Osteocyte (in vitro differentiated cells): ENCODE results near the gene C16orf89. TPM values are rescaled to one million over a fixed set of nuclear protein-coding genes. Genes with fewer than 3 reads are reported as not detected.
A peak's percentile ranks its signal among the peaks of the same experiment; 100 is the strongest.

ENCODE experiments used
- DNase-seq: peaks from one replicate; pipeline ENCODE4 v3.0.0; 2021; ENCODE audit warnings: mixed read lengths; ENCODE audit not compliant: unreplicated experiment; ENCODE audit errors: extremely low spot score
- H3K27ac Mint-ChIP-seq: one replicate; pipeline ENCODE4 v1.8.0; 2021; ENCODE audit warnings: mild to moderate bottlenecking, mixed read lengths; ENCODE audit not compliant: unreplicated experiment
- H3K27me3 Mint-ChIP-seq: one replicate; pipeline ENCODE4 v1.8.0; 2021; ENCODE audit warnings: mixed read lengths; ENCODE audit not compliant: unreplicated experiment
- H3K36me3 Mint-ChIP-seq: one replicate; pipeline ENCODE4 v1.8.0; 2021; ENCODE audit warnings: mixed read lengths; ENCODE audit not compliant: unreplicated experiment
- H3K4me1 Mint-ChIP-seq: one replicate; pipeline ENCODE4 v1.8.0; 2021; ENCODE audit warnings: mixed read lengths; ENCODE audit not compliant: unreplicated experiment
- H3K4me3 Mint-ChIP-seq: one replicate; pipeline ENCODE4 v1.8.0; 2021; ENCODE audit warnings: mild to moderate bottlenecking, moderate library complexity, mixed read lengths; ENCODE audit not compliant: unreplicated experiment
- H3K9me3 Mint-ChIP-seq: one replicate; pipeline ENCODE4 v1.8.0; 2021; ENCODE audit warnings: mixed read lengths; ENCODE audit not compliant: unreplicated experiment
- total RNA-seq: library from RNA; stranded (reverse); gene quantifications from 2 replicates; pipeline ENCODE4 v1.2.1, GENCODE V29; 2021
- TF ChIP-seq, protein P1 (sequence below): fragments of 200-600 bp; sonication (generic); IDR thresholded peaks from 2 replicates; pipeline ENCODE4 v1.5.0; 2021; ENCODE audit warnings: antibody characterized with exemption, mild to moderate bottlenecking, moderate library complexity

C16orf89 gene
- total RNA-seq, 1 donor from 2014 or later: not detected

DNA sequence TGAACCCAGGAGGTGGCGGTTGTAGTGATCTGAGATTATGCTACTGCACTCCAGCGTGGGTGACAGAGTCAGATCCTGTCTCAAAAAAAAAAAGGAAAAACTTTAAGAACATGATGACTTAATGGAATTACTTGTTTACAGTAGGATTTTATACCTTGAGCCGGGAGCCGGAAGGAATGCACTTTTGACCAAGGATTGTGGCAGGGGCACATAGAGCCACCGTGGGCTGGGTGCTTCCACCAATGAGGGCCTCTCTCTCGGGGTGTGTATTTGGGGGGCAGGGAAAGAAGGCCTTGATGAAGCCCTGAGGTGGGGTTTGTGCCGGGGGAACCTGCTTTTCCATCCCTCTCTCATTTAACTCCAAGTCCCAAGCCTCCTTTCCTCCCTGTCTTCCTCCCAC, 25.3 kb downstream of the C16orf89 start:
- Mint-ChIP-seq H3K4me3 (no peak overlapping the region), H3K27me3 (peaks cover 14% of the 10 kb centered on the region), H3K36me3 (no peaks in the 10 kb centered on the region), H3K27ac (no peak overlapping the region), H3K4me1 (no peaks in the 10 kb centered on the region), H3K9me3 (no peaks in the 10 kb centered on the region)
- no peak for DNase-seq
- TF ChIP-seq, protein P1, sequence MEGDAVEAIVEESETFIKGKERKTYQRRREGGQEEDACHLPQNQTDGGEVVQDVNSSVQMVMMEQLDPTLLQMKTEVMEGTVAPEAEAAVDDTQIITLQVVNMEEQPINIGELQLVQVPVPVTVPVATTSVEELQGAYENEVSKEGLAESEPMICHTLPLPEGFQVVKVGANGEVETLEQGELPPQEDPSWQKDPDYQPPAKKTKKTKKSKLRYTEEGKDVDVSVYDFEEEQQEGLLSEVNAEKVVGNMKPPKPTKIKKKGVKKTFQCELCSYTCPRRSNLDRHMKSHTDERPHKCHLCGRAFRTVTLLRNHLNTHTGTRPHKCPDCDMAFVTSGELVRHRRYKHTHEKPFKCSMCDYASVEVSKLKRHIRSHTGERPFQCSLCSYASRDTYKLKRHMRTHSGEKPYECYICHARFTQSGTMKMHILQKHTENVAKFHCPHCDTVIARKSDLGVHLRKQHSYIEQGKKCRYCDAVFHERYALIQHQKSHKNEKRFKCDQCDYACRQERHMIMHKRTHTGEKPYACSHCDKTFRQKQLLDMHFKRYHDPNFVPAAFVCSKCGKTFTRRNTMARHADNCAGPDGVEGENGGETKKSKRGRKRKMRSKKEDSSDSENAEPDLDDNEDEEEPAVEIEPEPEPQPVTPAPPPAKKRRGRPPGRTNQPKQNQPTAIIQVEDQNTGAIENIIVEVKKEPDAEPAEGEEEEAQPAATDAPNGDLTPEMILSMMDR: no peak

- Mint-ChIP-seq H3K9me3 (no peaks in the 10 kb centered on the region), H3K27ac (no peak overlapping the region), H3K36me3 (no peaks in the 10 kb centered on the region), H3K27me3 (peaks cover 8% of the 10 kb centered on the region), H3K4me3 (no peak overlapping the region), H3K4me1 (peaks cover 17% of the 10 kb centered on the region)
- DNase-seq: no peak
- TF ChIP-seq, protein P1: no peak
These were observed 29.3 kb downstream of the C16orf89 start for GRCh38 chr16:5036228-5037156.

DNA sequence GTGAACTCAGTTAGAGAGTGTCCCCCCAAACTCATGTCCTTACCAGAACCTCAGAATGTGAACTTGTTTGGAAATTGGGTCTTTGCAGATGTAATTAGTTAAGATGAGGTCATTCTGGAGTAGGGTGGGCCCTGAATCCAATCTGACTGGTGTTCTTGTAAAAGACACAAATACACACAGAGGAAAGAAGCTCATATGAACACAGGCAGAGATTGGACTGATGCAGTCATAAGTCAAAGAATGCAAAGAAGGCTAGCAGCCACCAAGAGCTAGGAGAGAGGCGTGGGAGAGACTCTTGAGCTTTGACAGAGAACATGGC, 29.9 kb downstream of the C16orf89 start:
- H3K27me3 Mint-ChIP-seq: peaks cover 7% of the 10 kb centered on the region
- H3K27ac Mint-ChIP-seq: no peak overlapping the region
- H3K36me3 Mint-ChIP-seq: no peaks in the 10 kb centered on the region
- H3K9me3 Mint-ChIP-seq: no peaks in the 10 kb centered on the region
- no peak for DNase-seq
- TF ChIP-seq, protein P1: no peak
- no peak overlapping the region for H3K4me3 Mint-ChIP-seq
- H3K4me1 Mint-ChIP-seq: peaks cover 17% of the 10 kb centered on the region

DNA sequence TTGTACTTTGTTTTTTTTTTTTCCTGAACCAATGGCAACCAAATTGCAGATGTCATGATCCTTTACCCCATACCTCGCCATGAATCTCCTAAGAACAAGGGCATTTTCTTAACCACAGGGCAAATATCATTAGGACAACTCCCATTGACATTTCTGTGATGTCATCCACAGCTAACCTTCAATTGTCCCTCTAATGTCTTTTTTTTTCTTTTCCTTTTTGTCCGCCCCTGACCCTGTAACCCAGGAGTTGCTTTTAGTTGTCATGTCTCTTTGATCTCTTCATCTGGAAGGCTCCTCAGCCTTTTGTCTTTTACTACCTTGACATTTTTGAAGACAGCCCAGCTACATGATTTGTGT, 31.6 kb downstream of the C16orf89 start:
- Mint-ChIP-seq H3K4me3 (peak overlapping the region; percentile 83), H3K36me3 (no peaks in the 10 kb centered on the region), H3K27ac (peak overlapping the region; percentile 71), H3K9me3 (no peaks in the 10 kb centered on the region), H3K27me3 (peaks cover 2% of the 10 kb centered on the region), H3K4me1 (peaks cover 17% of the 10 kb centered on the region)
- TF ChIP-seq, protein P1: no peak
- no peak for DNase-seq

DNA sequence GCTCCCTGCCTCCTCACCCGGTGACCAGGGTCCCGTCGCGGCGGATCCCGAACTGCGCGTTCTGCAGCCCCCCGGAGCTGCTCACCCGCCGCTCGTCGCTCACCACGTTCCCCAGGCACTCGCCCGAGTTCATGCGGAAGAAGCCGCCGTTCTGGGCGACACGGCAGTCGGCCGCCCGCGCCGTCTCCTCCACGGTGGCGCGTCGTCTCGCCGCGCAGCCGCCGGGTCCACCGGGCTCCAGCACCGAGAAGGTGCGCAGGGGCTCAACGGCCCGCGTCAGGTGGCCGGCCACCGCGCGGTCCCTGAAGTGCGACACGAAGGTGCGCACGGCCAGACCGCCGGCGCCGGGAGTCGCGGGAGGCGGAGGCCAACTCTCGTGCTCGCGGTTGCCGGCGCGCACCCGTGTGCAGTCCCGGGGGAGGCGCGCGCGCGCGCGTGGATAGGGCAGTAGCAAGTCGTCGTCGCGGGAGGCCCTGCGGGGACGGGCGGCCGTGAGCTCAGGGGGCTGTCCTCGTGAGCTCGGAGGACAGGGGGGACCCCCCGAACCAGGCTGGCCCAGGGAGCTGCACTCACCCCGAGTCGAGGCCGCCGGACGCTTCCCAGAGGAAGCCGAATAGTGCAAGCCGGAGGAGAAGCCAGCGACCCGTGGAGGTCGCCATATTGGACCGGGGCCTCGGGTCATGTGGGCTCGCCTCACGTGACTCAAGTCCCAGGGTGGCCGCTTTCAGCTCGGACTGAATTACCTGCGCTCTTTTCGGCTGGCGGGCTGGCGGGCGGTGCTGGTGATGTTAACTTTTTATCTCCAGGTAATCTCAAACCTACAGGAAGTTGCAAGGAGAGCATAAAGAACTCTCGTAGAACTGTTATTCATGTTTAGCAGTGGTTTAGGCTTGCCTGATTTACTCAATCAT, 32.2 kb downstream of the C16orf89 start, which contains the start of gene NAGPA:
NAGPA (minus strand) TSS at position 680 of the 911 bp plus-strand sequence; CDS start at position 659, 21 bp downstream.
- H3K9me3 Mint-ChIP-seq: no peaks in the 10 kb centered on the region
- peaks cover 2% of the 10 kb centered on the region for H3K27me3 Mint-ChIP-seq
- peaks cover 17% of the 10 kb centered on the region for H3K4me1 Mint-ChIP-seq
- TF ChIP-seq, protein P1: no peak
- H3K27ac Mint-ChIP-seq: peak within 1 kb of the TSS; percentile 71
- H3K4me3 Mint-ChIP-seq: peak within 1 kb of the TSS; percentile 83
- peak; percentile 93 for DNase-seq
- H3K36me3 Mint-ChIP-seq: peaks cover 3% of the 10 kb centered on the region
